ENCODE results near the gene CSNK2B. TPM values are rescaled to one million over a fixed set of nuclear protein-coding genes. Genes with fewer than 3 reads are reported as not detected.

CSNK2B gene
- total and polyA plus RNA-seq, 9 of the 15 experiments (the other 6 are each of a cell fraction or from before 2014, with no cell fraction given): 120 to 1,126 (median 529) TPM

DNA sequence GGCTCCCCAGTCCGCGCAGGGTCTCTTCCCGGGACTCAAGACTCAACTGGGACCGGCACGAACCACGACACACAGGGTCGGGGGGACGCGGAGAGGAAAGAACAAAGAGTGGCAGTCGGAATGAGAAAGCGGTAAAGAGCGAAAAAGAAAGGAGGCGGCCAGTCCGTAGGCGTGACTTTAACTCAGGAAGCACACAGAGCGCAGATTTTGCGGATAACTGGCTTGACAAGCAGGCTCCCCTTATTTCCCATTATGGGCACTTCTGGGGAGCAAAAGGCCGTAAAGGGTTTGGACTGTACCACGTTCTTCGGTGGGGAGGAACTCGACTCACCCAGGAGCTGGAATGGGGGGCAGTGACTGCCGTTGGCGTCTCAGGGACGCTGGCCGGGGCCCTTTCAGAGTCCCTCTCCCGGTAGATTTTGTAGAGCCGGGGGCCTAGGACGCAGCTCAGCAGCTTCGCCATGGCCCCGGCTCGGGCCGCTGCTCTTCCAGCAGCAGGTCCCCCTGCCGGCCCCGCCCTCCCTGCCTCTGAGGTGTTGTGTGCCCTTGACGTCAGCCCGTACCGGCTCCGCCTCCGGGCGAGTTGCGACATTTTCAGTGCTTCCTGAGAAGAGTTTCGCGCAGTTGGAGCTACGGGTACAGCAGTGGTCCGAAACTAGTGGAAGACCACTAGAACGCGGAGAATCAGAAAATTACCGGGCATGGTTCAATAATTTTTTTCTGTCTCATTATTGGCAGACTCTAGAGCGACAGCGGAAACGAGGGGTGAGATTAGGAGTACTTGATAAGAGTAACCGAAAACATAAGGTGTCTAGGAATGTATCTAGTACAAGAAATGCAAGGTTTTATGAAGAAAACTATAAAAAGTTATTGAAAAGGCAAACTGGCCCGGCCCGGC is 37.2 kb downstream of the CSNK2B start, which contains the start of gene ABHD16A (continued):
- TF ChIP-seq, protein P1, sequence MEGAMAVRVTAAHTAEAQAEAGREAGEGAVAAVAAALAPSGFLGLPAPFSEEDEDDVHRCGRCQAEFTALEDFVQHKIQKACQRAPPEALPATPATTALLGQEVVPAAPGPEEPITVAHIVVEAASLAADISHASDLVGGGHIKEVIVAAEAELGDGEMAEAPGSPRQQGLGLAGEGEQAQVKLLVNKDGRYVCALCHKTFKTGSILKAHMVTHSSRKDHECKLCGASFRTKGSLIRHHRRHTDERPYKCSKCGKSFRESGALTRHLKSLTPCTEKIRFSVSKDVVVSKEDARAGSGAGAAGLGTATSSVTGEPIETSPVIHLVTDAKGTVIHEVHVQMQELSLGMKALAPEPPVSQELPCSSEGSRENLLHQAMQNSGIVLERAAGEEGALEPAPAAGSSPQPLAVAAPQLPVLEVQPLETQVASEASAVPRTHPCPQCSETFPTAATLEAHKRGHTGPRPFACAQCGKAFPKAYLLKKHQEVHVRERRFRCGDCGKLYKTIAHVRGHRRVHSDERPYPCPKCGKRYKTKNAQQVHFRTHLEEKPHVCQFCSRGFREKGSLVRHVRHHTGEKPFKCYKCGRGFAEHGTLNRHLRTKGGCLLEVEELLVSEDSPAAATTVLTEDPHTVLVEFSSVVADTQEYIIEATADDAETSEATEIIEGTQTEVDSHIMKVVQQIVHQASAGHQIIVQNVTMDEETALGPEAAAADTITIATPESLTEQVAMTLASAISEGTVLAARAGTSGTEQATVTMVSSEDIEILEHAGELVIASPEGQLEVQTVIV (CRISPR knock-in tag; IDR thresholded peaks at IDR 0.05; ENCODE audit: borderline replicate concordance): peak; percentile 91
- TF ChIP-seq ESRRA (IDR thresholded peaks at IDR 0.05; ENCODE audit: borderline replicate concordance, low read depth) (peak; percentile 69), BCL6 (CRISPR knock-in tag; IDR thresholded peaks at IDR 0.05) (peak; percentile 73; the same call in 1 of the 2 replicates), ELF1 (tag; IDR thresholded peaks at IDR 0.05) (peak; percentile 84), TSC22D4 (tag; IDR thresholded peaks at IDR 0.05) (no peak), ARID1B (IDR thresholded peaks at IDR 0.05) (peak; percentile 71), SRSF3 (IDR thresholded peaks at IDR 0.05; ENCODE audit: insufficient read depth, low read length) (peak; percentile 89; the same call in 1 of the 2 replicates), SUPT5H (IDR thresholded peaks at IDR 0.05) (peak; percentile 97), CXXC5 (CRISPR knock-in tag; IDR thresholded peaks at IDR 0.05) (peak; percentile 88), CHD1 (IDR thresholded peaks at IDR 0.05; ENCODE audit: low read length) (peak; percentile 99), ZKSCAN8 (CRISPR knock-in tag; IDR thresholded peaks at IDR 0.05) (0 out of 2 replicates have a peak, but pooled peaks have one; percentile 53), PCBP1 (IDR thresholded peaks at IDR 0.05; ENCODE audit: low read depth, low read length, poor library complexity, severe bottlenecking) (peak; percentile 19), E2F1 (CRISPR knock-in tag; IDR thresholded peaks at IDR 0.05) (peak; percentile 3; the same call in 1 of the 2 replicates), CBFA2T3 (IDR thresholded peaks at IDR 0.05) (no peak; the same call in 1 of the 2 replicates), FOXJ3 (CRISPR knock-in tag; IDR thresholded peaks at IDR 0.05) (no peak; the same call in 1 of the 2 replicates), NR1H2 (CRISPR knock-in tag; IDR thresholded peaks at IDR 0.05) (0 out of 2 replicates have a peak, but pooled peaks have one; percentile 60), TEAD4 (IDR thresholded peaks at IDR 0.05; ENCODE audit: low read length) (peak; percentile 63; the same call in 1 of the 2 replicates), TEAD4 (CRISPR knock-in tag; IDR thresholded peaks at IDR 0.05; ENCODE audit: borderline replicate concordance) (no peak), HCFC1 (IDR thresholded peaks at IDR 0.05; ENCODE audit: low read depth, low read length) (peak; percentile 81), ZNF445 (CRISPR knock-in tag; IDR thresholded peaks at IDR 0.05; ENCODE audit: low read depth) (no peak; the same call in 1 of the 2 replicates)
- TF ChIP-seq, protein P2, sequence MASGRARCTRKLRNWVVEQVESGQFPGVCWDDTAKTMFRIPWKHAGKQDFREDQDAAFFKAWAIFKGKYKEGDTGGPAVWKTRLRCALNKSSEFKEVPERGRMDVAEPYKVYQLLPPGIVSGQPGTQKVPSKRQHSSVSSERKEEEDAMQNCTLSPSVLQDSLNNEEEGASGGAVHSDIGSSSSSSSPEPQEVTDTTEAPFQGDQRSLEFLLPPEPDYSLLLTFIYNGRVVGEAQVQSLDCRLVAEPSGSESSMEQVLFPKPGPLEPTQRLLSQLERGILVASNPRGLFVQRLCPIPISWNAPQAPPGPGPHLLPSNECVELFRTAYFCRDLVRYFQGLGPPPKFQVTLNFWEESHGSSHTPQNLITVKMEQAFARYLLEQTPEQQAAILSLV (tag; IDR thresholded peaks at IDR 0.05): peak; percentile 84
- TF ChIP-seq, protein P3, sequence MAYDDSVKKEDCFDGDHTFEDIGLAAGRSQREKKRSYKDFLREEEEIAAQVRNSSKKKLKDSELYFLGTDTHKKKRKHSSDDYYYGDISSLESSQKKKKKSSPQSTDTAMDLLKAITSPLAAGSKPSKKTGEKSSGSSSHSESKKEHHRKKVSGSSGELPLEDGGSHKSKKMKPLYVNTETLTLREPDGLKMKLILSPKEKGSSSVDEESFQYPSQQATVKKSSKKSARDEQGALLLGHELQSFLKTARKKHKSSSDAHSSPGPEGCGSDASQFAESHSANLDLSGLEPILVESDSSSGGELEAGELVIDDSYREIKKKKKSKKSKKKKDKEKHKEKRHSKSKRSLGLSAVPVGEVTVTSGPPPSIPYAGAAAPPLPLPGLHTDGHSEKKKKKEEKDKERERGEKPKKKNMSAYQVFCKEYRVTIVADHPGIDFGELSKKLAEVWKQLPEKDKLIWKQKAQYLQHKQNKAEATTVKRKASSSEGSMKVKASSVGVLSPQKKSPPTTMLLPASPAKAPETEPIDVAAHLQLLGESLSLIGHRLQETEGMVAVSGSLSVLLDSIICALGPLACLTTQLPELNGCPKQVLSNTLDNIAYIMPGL (CRISPR knock-in tag; IDR thresholded peaks at IDR 0.05): no peak; the same call in none of the 2 replicates
